ENCODE data around the gene AP2A1. TPM values are rescaled to one million over a fixed set of nuclear protein-coding genes. Genes with fewer than 3 reads are reported as not detected.
"Not testable (repeated sequence)": the region's sequence is repeated elsewhere in the genome, so short reads cannot be mapped to it uniquely, and the experiment has no call there.

The AP2A1 gene
- total RNA-seq, 6 donors from 2014 or later: 46.0 to 113 (median 77.6) TPM

DNA sequence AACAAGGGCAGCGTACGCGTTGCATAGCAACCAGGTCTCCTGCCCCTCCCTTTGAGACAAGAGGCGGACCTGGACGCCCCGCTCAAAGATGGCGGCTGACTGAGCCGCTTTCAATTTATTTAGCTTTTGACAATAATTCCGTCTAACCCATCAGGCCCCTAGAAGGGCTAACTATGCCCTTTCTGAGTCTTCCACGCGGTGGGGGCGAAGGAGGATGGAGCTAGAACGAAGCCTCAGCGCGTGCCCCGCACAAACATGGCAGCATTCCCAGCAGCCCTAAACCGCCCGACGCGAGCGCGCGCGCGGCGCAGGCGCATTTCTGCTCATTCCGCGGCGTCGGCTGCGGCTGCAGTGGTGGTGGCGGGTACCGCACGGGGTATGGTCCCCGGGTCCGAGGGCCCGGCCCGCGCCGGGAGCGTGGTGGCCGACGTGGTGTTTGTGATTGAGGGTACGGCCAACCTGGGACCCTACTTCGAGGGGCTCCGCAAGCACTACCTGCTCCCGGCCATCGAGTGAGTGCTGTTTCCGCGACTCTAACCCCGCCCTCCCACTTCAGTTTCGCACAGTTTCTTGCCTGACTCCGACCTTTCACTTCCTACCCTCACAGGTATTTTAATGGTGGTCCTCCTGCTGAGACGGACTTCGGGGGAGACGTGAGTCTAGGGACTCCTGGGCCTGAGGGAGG lies 51.3 kb downstream of the AP2A1 start, which contains the start of gene MED25:
Gene MED25 (plus strand): TSS at position 326 of the 685 bp plus-strand sequence. CDS start 53 bp downstream, at position 379.
- Histone ChIP-seq H3K36me3 (peaks cover 0 to 14% (median 4%) of the 10 kb centered on the region in 4 donors), H3K4me1 (peaks cover 8 to 34% (median 19%) of the 10 kb centered on the region in 4 donors), H3K27me3 (no peaks in the 10 kb centered on the region), H3K9me3 (no peaks in the 10 kb centered on the region), H3K27ac (peak within 1 kb of the TSS; percentile 91 to 98 (median 93)), H3K4me3 (peak within 1 kb of the TSS; percentile 60 to 98 (median 92))
- TF ChIP-seq CTCF (IDR thresholded peaks at IDR 0.05) (peak in 5 of 6 experiments; percentile 65 to 93 (median 87)), EP300 (IDR thresholded peaks at IDR 0.05) (no peak), POLR2A (IDR thresholded peaks at IDR 0.05) (peak in 3 of 4 donors; percentile 10 to 91 (median 90)), POLR2AphosphoS5 (IDR thresholded peaks at IDR 0.05) (peak; percentile 64 to 90)
- DNase-seq (peak; percentile 82 to 98), ATAC-seq (ENCODE audit: low FRiP score in 2 of 2) (peak; percentile 90 to 94)
- 0% methylated on average over 23 to 36 of the region's 57 CpGs for WGBS, 2 donors

DNA sequence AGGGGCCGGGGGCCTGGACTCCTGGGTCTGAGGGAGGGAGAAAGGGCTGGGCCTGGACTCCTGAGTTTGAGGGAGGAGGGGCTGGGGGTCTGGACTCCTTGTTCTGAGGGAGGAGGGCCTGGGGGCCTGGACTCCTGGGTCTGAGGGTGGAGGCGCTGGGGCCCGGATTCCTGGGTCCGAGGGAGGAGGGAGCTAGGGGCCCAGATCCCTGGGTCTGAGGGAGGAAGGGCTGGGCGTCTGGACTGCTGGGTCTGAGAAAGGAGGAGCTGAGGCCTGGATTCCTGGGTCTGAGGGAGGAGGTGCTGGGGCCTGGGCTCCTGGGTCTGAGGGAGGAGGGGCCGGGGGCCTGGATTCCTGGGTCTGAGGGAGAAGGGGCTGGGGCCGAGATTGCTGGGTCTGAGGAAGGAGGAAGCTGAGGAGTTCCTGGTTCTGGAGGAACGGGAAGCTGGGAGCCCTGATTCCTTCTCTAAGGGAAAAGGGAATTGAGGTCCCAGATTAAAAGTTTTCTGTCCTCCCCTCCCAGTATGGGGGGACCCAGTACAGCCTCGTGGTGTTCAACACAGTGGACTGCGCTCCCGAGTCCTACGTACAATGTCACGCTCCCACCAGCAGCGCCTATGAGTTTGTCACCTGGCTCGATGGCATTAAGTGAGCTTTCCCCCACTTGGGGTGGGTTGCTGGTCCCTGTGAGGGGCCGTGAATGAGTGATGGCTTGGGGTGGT lies 52.0 kb downstream of the AP2A1 start:
- no peak for TF ChIP-seq CTCF (IDR thresholded peaks at IDR 0.05)
- Histone ChIP-seq H3K4me3 (peak overlapping the region; percentile 60 to 98 (median 92)), H3K4me1 (peaks cover 8 to 32% (median 19%) of the 10 kb centered on the region in 4 donors), H3K36me3 (peaks cover 3 to 21% (median 10%) of the 10 kb centered on the region in 4 donors), H3K27me3 (no peaks in the 10 kb centered on the region), H3K9me3 (no peaks in the 10 kb centered on the region), H3K27ac (peak overlapping the region; percentile 91 to 98 (median 93))
- WGBS, 2 donors: 30 to 38% methylated on average over 12 to 14 of the region's 16 CpGs
- DNase-seq: no peak
- no peak for ATAC-seq (ENCODE audit: low FRiP score in 2 of 2)

DNA sequence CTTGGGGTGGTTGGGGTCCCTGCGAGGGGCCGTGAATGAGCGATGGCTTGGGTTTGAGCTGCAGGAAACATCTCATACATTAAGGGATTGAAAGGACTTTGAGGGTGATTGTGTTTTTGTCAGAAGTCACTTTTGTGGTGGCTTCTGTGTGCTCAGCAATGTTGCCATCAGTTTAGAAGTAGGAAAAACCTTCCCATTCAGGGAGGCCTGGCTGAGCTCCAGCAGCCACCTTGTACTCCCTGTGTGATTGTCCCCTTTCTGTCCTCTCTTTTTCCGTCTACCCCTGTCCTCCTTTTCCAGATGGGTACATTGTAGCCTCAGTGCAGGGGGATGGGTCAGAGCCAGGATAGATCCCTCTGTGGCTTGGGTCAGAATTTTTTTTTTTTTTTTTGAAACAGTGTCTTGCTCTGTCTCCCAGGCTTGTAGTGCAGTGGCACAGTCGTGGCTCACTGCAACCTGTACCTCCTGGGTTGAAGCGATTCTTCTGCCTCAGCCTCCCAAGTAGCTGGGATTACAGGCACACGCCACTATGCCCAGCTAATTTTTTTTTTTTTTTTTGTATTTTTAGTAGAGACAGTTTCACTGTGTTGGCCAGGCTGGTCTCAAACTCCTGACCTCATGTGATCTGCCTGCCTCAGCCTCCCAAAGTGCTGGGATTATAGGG lies 52.8 kb downstream of the AP2A1 start:
- H3K27me3 ChIP-seq; H3K9me3 ChIP-seq; DNase-seq; ATAC-seq (ENCODE audit: low FRiP score in 2 of 2): not testable (repeated sequence)
- peaks cover 8 to 28% (median 19%) of the 10 kb centered on the region in 4 donors for H3K4me1 ChIP-seq
- H3K27ac ChIP-seq: peak overlapping the region in 1 of 4 donors; percentile 94
- peak overlapping the region in 3 of 4 donors; percentile 91 to 98 (median 94) for H3K4me3 ChIP-seq
- 73% methylated on average over 7 of the region's 7 CpGs for WGBS, 2 donors
- H3K36me3 ChIP-seq: peaks cover 5 to 25% (median 15%) of the 10 kb centered on the region in 4 donors

DNA sequence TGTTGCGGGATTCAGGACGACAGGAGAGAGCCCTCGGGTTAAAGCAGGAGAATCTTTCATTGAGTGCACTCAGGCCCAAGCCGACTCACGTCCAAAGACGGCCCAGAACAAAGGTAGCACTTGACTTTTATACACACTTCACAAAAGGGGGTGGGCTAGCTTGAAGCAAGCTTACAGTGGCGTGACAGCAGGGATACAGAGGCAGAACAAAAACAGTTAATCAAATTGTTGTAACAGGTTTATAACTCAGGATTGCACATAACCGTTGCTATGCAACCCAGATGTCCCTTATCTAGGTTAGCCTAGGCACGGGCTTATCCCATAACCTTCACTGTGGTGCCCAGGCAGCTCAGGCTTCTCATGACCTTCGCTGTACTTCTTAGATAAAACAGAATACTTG lies 53.3 kb downstream of the AP2A1 start:
- H3K27ac ChIP-seq: no peak overlapping the region
- no peak overlapping the region for H3K4me3 ChIP-seq
- DNase-seq: no peak
- H3K9me3 ChIP-seq: no peaks in the 10 kb centered on the region
- H3K27me3 ChIP-seq: no peaks in the 10 kb centered on the region
- 76 to 81% methylated on average over 10 of the region's 10 CpGs for WGBS, 2 donors
- TF ChIP-seq EP300 (IDR thresholded peaks at IDR 0.05) (no peak), CTCF (IDR thresholded peaks at IDR 0.05) (no peak), POLR2AphosphoS5 (IDR thresholded peaks at IDR 0.05) (no peak), POLR2A (IDR thresholded peaks at IDR 0.05) (no peak)
- ATAC-seq (ENCODE audit: low FRiP score in 2 of 2): no peak
- H3K4me1 ChIP-seq: peaks cover 8 to 28% (median 19%) of the 10 kb centered on the region in 4 donors
- H3K36me3 ChIP-seq: peaks cover 5 to 26% (median 18%) of the 10 kb centered on the region in 4 donors

- Histone ChIP-seq H3K4me3 (no peak overlapping the region), H3K36me3 (peaks cover 5 to 41% (median 26%) of the 10 kb centered on the region in 4 donors), H3K9me3 (no peaks in the 10 kb centered on the region), H3K27ac (no peak overlapping the region), H3K27me3 (no peaks in the 10 kb centered on the region), H3K4me1 (peaks cover 8 to 20% (median 15%) of the 10 kb centered on the region in 4 donors)
- no peak for TF ChIP-seq EP300 (IDR thresholded peaks at IDR 0.05)
- no peak for TF ChIP-seq POLR2AphosphoS5 (IDR thresholded peaks at IDR 0.05)
- no peak for TF ChIP-seq CTCF (IDR thresholded peaks at IDR 0.05)
- no peak for TF ChIP-seq POLR2A (IDR thresholded peaks at IDR 0.05)
- DNase-seq (no peak), ATAC-seq (ENCODE audit: low FRiP score in 2 of 2) (no peak)
- 88 to 94% methylated on average over 11 to 12 of the region's 12 CpGs for WGBS, 2 donors
These were observed 56.7 kb downstream of the AP2A1 start for GRCh38 chr19:49823472-49823871.
